ENCODE results near the gene TAS2R3. TPM values are rescaled to one million over a fixed set of nuclear protein-coding genes. Genes with fewer than 3 reads are reported as not detected.
"Not testable (repeated sequence)": the region's sequence is repeated elsewhere in the genome, so short reads cannot be mapped to it uniquely, and the experiment has no call there.

Gene TAS2R3
- total and polyA plus RNA-seq, 12 donors: 0.28 to 5.0 (median 1.3) TPM; not detected in 4

DNA sequence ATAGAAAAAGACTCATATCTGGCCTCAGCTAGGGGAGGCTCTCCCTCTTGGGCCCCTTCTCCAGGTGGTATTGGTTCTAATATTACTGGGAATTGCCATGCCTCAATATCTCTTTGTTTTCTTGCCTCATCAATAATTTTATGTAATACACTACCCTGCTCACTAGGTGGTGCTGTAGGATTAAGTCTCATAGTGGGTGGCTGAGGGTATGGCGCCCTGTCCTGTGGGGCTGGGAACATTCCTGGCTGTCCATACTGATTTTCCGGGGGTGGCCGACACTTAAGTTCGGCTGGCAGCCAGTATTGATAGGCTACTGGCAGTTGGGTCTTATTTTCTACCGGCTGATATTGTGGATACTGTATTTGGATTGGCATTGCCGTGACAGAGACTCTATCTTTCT, 9.0 kb upstream of the TAS2R3 start:
- H3K36me3 ChIP-seq (replicated peaks in 1 of 2): peaks cover 0 to 45% of the 10 kb centered on the region in 2 donors

DNA sequence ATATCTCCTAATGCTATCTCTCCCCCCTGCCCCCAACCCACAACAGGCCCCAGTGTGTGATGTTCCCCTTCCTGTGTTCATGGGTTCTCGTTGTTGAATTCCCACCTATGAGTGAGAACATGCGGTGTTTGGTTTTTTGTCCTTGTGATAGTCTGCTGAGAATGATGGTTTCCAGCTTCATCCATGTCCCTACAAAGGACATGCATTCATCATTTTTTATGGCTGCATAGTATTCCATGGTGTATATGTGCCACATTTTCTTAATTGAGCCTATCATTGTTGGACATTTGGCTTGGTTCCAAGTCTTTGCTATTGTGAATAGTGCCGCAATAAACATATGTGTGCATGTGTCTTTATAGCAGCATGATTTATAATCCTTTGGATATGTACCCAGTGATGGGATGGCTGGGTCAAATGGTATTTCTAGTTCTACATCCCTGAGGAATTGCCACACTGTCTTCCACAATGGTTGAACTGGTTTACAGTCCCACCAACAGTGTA, 6.2 kb downstream of the TAS2R3 start:
- H3K27ac ChIP-seq; H3K4me1 ChIP-seq (replicated peaks in 1 of 2); DNase-seq; H3K4me3 ChIP-seq; H3K36me3 ChIP-seq (replicated peaks in 1 of 2); H3K27me3 ChIP-seq; intact Hi-C loops (cut with DNase I); H3K9me3 ChIP-seq (replicated peaks in 1 of 3): not testable (repeated sequence)
- 92 to 98% (median 98%) methylated on average over 3 of the region's 3 CpGs for WGBS, 4 donors

More for the DNA sequence above, 9.0 kb upstream of the TAS2R3 start:
- intact Hi-C loops (cut with DNase I): no loop called here
- H3K27ac ChIP-seq: no peak overlapping the region
- H3K4me3 ChIP-seq: no peak overlapping the region
- 85 to 96% (median 89%) methylated on average over 5 to 6 of the region's 6 CpGs for WGBS, 4 donors
- DNase-seq: no peak
- TF ChIP-seq, protein P1, sequence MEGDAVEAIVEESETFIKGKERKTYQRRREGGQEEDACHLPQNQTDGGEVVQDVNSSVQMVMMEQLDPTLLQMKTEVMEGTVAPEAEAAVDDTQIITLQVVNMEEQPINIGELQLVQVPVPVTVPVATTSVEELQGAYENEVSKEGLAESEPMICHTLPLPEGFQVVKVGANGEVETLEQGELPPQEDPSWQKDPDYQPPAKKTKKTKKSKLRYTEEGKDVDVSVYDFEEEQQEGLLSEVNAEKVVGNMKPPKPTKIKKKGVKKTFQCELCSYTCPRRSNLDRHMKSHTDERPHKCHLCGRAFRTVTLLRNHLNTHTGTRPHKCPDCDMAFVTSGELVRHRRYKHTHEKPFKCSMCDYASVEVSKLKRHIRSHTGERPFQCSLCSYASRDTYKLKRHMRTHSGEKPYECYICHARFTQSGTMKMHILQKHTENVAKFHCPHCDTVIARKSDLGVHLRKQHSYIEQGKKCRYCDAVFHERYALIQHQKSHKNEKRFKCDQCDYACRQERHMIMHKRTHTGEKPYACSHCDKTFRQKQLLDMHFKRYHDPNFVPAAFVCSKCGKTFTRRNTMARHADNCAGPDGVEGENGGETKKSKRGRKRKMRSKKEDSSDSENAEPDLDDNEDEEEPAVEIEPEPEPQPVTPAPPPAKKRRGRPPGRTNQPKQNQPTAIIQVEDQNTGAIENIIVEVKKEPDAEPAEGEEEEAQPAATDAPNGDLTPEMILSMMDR (IDR thresholded peaks at IDR 0.05): peak; percentile 10 to 46 (median 35)
- no peak for TF ChIP-seq POLR2A (IDR thresholded peaks at IDR 0.05)
- peaks cover 0 to 17% (median 0%) of the 10 kb centered on the region in 3 donors for H3K9me3 ChIP-seq (replicated peaks in 1 of 3)
- no peaks in the 10 kb centered on the region for H3K4me1 ChIP-seq (replicated peaks in 1 of 2)
- no peaks in the 10 kb centered on the region for H3K27me3 ChIP-seq

DNA sequence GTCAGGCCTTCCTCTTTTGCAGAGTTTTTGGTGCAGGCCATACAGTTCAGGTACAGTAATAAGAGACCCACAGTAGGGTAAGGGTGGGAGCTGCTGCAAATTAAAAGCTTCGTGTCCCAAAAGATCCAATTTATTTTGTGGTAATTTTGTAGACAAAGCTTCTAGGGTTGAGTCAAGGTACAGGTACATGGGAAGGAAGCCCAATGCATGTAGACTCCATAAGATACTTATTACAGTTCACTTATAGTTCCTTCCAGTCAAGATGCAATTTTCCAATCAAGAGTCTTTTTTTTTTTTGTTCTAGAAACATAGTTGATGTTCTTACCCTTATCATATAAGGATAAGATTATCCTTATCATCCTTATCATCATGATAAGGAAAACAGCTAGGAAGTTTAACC, 12.5 kb downstream of the TAS2R3 start, which contains the start of gene TAS2R4:
Gene TAS2R4 (plus strand): TSS at position 301 of the 400 bp plus-strand sequence. CDS start 1,815 bp downstream, outside the sequence.
- H3K4me3 ChIP-seq: no peak within 1 kb of the TSS
- H3K36me3 ChIP-seq (replicated peaks in 1 of 2): peaks cover 0 to 4% of the 10 kb centered on the region in 2 donors
- DNase-seq: no peak
- TF ChIP-seq POLR2A (IDR thresholded peaks at IDR 0.05): no peak
- TF ChIP-seq, protein P1 (IDR thresholded peaks at IDR 0.05): no peak
- no peaks in the 10 kb centered on the region for H3K4me1 ChIP-seq (replicated peaks in 1 of 2)
- 95 to 100% (median 98%) methylated on average over 1 of the region's 1 CpG for WGBS, 4 donors
- no peaks in the 10 kb centered on the region for H3K27me3 ChIP-seq
- intact Hi-C loops (cut with DNase I): no loop called here
- H3K27ac ChIP-seq: no peak within 1 kb of the TSS
- H3K9me3 ChIP-seq (replicated peaks in 1 of 3): no peaks in the 10 kb centered on the region

DNA sequence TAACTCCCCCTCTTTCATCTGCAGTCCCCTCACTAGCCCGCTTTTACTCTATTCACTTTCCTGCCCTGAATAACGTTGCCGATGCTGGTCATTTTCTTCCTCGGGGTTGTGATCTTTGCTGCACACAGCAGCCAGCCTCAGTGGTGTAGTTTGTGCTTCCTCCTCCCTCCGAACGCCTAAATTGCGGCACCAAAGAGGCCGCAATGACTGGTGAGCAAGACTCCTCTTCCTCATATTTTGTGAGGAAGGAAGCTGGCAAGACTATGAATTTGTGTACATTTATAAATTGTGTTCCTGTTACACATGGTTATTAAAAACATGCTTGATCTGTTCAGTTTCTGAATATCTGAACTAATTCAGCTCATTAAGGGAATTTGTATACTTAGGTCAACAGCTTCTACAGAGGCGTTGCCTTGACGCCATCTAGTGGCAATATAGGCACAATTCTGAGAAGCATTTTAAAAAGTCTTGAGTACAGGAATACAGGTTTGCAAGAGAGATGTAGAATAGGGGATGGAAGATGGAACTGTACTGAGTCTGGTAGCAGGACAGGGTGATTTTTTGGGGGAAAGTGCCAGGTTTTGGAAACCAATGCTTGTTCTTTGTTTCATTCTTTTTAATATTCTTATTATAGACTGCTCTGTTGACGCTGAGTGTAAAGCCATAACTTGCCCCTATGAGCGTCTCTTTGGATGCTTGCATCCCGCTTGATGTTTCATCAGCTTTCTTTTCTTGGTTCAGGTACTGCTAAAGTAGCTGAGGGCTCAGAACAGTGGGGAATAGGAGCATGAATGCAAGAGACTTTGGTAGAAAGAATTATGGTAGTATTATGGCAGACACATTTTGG, 22.0 kb downstream of the TAS2R3 start:
- H3K4me3 ChIP-seq: no peak overlapping the region
- no peaks in the 10 kb centered on the region for H3K27me3 ChIP-seq
- DNase-seq: peak; percentile 18 to 57 (median 30)
- TF ChIP-seq POLR2A (IDR thresholded peaks at IDR 0.05): no peak
- TF ChIP-seq, protein P1 (IDR thresholded peaks at IDR 0.05): peak; percentile 35 to 73 (median 66)
- no peaks in the 10 kb centered on the region for H3K36me3 ChIP-seq (replicated peaks in 1 of 2)
- no peaks in the 10 kb centered on the region for H3K4me1 ChIP-seq (replicated peaks in 1 of 2)
- H3K27ac ChIP-seq: no peak overlapping the region
- intact Hi-C loops (cut with DNase I): no loop called here
- 63 to 69% (median 66%) methylated on average over 13 of the region's 13 CpGs for WGBS, 4 donors
- H3K9me3 ChIP-seq (replicated peaks in 1 of 3): no peaks in the 10 kb centered on the region

Measured in adrenal gland (tissue), 12 donors.